Measurements from ENCODE around the gene TMEM17. TPM values are rescaled to one million over a fixed set of nuclear protein-coding genes. Genes with fewer than 3 reads are reported as not detected.
"Not testable (repeated sequence)": the region's sequence is repeated elsewhere in the genome, so short reads cannot be mapped to it uniquely, and the experiment has no call there.

Gene TMEM17
- total and polyA plus RNA-seq, 9 of the 15 experiments (the other 6 are each of a cell fraction or from before 2014, with no cell fraction given): 0.58 to 2.2 (median 1.2) TPM

DNA sequence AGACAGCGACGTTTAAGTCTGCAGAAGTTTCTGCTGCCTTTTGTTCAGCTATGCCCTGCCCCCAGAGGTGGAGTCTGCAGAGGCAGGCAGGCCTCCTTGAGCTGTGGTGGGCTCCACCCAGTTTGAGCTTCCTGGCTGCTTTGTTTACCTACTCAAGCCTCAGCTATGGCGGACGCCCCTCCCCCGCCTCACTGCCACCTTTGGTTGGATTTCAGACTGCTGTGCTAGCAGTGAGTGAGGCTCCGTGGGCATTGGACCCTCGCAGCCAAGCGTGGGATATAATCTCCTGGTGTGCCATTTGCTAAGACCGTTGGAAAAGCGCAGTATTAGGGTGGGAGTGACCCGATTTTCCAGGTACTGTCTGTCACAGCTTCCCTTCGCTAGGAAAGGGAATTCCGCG lies 15.1 kb upstream of the TMEM17 start:
- Histone ChIP-seq H3K4me2 (ENCODE audit: insufficient read depth, low read length) (peak overlapping the region; percentile 72), H3K27ac (ENCODE audit: extremely low read depth, low read depth, low read length) (peak overlapping the region; percentile 59; the same call in 2 of the 3 replicates), H2AFZ (ENCODE audit: low read depth, low read length) (peak overlapping the region; percentile 94), H3K4me3 (peak overlapping the region; percentile 35), H3K9ac (ENCODE audit: insufficient read depth in 1 of 2, low read depth in 2 of 2, low read length in 2 of 2) (peak overlapping the region; percentile 55 to 74; a peak in 3 of 4 replicates)
- intact Hi-C loops (cut with micrococcal nuclease); H3K4me1 ChIP-seq (replicated peaks in 1 of 2; ENCODE audit: control insufficient read depth in 2 of 2, insufficient read depth in 2 of 2, low read length in 2 of 2); H3K79me2 ChIP-seq (ENCODE audit: control insufficient read depth, insufficient read depth, low read length); H3K9me3 ChIP-seq (replicated peaks; ENCODE audit: control insufficient read depth, insufficient read depth, low read depth, low read length); in situ Hi-C loops (cut with MboI); CTCF ChIA-PET (ENCODE audit: low intra/inter-chr PET ratio); H3K36me3 ChIP-seq (ENCODE audit: control insufficient read depth, insufficient read depth, low read length); H4K20me1 ChIP-seq (replicated peaks; ENCODE audit: control insufficient read depth, insufficient read depth, low read length); BruUV-seq (replicated peaks); FAIRE-seq; H3K9me1 ChIP-seq (ENCODE audit: control insufficient read depth, insufficient read depth, low read length); H3K27me3 ChIP-seq (ENCODE audit: control insufficient read depth in 2 of 2, insufficient read depth in 2 of 2, low read length in 2 of 2): not testable (repeated sequence)
- TF ChIP-seq YY1 (IDR thresholded peaks at IDR 0.05; ENCODE audit: borderline replicate concordance in 1 of 3, control insufficient read depth in 1 of 3, extremely low read depth in 1 of 3, insufficient read depth in 3 of 3, insufficient read length in 1 of 3, insufficient replicate concordance in 2 of 3, low read depth in 1 of 3, low read length in 2 of 3) (peak in 2 of 3 experiments; percentile 22 to 74), MTA3 (IDR thresholded peaks at IDR 0.05; ENCODE audit: borderline replicate concordance) (peak; percentile 47; the same call in 1 of the 2 replicates), POLR2B (IDR thresholded peaks at IDR 0.05; ENCODE audit: low read depth, partially characterized antibody) (peak; percentile 24), RBFOX2 (IDR thresholded peaks at IDR 0.05; ENCODE audit: low read depth, low read length) (peak; percentile 48), NFRKB (IDR thresholded peaks at IDR 0.05; ENCODE audit: low read depth) (0 out of 2 replicates have a peak, but pooled peaks have one; percentile 34), CTBP1 (IDR thresholded peaks at IDR 0.05; ENCODE audit: borderline replicate concordance) (peak; percentile 28; the same call in 1 of the 2 replicates), FOXK2 (conservative IDR thresholded peaks at IDR 0.05 in 1 of 2, IDR thresholded peaks at IDR 0.05 in 1 of 2; ENCODE audit: low read depth in 2 of 2) (peak; percentile 63 to 74), FOXA3 (CRISPR knock-in tag; conservative IDR thresholded peaks at IDR 0.05 in 1 of 2, IDR thresholded peaks at IDR 0.05 in 1 of 2) (peak in 1 of 2 experiments; percentile 63; a peak in 2 of 4 replicates), POLR2A (conservative IDR thresholded peaks at IDR 0.05) (peak; percentile 60)
- POLR2A ChIA-PET: interaction anchor here (0.7 to 1.7 kb wide), 3 partner anchors 9 to 401 kb away, joined by 3 to 8 read pairs (median 4); partner anchors contain the start of gene TMEM17
- peak; percentile 92 for ATAC-seq
- WGBS (ENCODE audit: insufficient coverage, low coverage, missing lambda C conversion rate): 28% methylated on average over 14 of the region's 14 CpGs
- peak in 1 of 4 experiments; percentile 43 for DNase-seq (ENCODE audit: extremely low read depth in 1 of 4, low spot score in 3 of 4)
